ENCODE data around the gene EXOSC6. TPM values are rescaled to one million over a fixed set of nuclear protein-coding genes. Genes with fewer than 3 reads are reported as not detected.
A peak's percentile ranks its signal among the peaks of the same experiment; 100 is the strongest.

Gene EXOSC6
- total RNA-seq (10 to 100 TPM; 17.9 to 29.0 TPM), polyA plus RNA-seq (ENCODE audit: insufficient read length in 6 of 6) (10 to 100 TPM; 14.0 to 20.6 (median 16.4) TPM)
- long read RNA-seq, donor 1, full-length matches to known transcripts = 142 of 142 reads
- long read RNA-seq, donor 1, partial matches to known transcripts = 0 of 142 reads
- long read RNA-seq, donor 1, other reads (novel, unspliced or antisense) = 0 of 142 reads
- long read RNA-seq, donor 2, full-length matches to known transcripts = 110 of 110 reads
- long read RNA-seq, donor 2, partial matches to known transcripts = 0 of 110 reads
- long read RNA-seq, donor 2, other reads (novel, unspliced or antisense) = 0 of 110 reads
- long read RNA-seq, donor 3, full-length matches to known transcripts = 45 of 45 reads
- long read RNA-seq, donor 3, partial matches to known transcripts = 0 of 45 reads
- long read RNA-seq, donor 3, other reads (novel, unspliced or antisense) = 0 of 45 reads
- long read RNA-seq, donor 4, full-length matches to known transcripts = 1 of 1 reads
- long read RNA-seq, donor 4, partial matches to known transcripts = 0 of 1 reads
- long read RNA-seq, donor 4, other reads (novel, unspliced or antisense) = 0 of 1 reads
- long read RNA-seq, donor 5, full-length matches to known transcripts = 70 of 70 reads
- long read RNA-seq, donor 5, partial matches to known transcripts = 0 of 70 reads
- long read RNA-seq, donor 5, other reads (novel, unspliced or antisense) = 0 of 70 reads
- long read RNA-seq, donor 6, full-length matches to known transcripts = 41 of 41 reads
- long read RNA-seq, donor 6, partial matches to known transcripts = 0 of 41 reads
- long read RNA-seq, donor 6, other reads (novel, unspliced or antisense) = 0 of 41 reads
- long read RNA-seq, donor 7, full-length matches to known transcripts = 49 of 49 reads
- long read RNA-seq, donor 7, partial matches to known transcripts = 0 of 49 reads
- long read RNA-seq, donor 7, other reads (novel, unspliced or antisense) = 0 of 49 reads
- long read RNA-seq, donor 8, full-length matches to known transcripts = 112 of 112 reads
- long read RNA-seq, donor 8, partial matches to known transcripts = 0 of 112 reads
- long read RNA-seq, donor 8, other reads (novel, unspliced or antisense) = 0 of 112 reads
- long read RNA-seq, donor 9, full-length matches to known transcripts = 1 of 1 reads
- long read RNA-seq, donor 9, partial matches to known transcripts = 0 of 1 reads
- long read RNA-seq, donor 9, other reads (novel, unspliced or antisense) = 0 of 1 reads
- long read RNA-seq, donor 10, full-length matches to known transcripts = 7 of 7 reads
- long read RNA-seq, donor 10, partial matches to known transcripts = 0 of 7 reads
- long read RNA-seq, donor 10, other reads (novel, unspliced or antisense) = 0 of 7 reads
- long read RNA-seq, donor 11 = 0 reads
- long read RNA-seq, donor 12, full-length matches to known transcripts = 91 of 91 reads
- long read RNA-seq, donor 12, partial matches to known transcripts = 0 of 91 reads
- long read RNA-seq, donor 12, other reads (novel, unspliced or antisense) = 0 of 91 reads

DNA sequence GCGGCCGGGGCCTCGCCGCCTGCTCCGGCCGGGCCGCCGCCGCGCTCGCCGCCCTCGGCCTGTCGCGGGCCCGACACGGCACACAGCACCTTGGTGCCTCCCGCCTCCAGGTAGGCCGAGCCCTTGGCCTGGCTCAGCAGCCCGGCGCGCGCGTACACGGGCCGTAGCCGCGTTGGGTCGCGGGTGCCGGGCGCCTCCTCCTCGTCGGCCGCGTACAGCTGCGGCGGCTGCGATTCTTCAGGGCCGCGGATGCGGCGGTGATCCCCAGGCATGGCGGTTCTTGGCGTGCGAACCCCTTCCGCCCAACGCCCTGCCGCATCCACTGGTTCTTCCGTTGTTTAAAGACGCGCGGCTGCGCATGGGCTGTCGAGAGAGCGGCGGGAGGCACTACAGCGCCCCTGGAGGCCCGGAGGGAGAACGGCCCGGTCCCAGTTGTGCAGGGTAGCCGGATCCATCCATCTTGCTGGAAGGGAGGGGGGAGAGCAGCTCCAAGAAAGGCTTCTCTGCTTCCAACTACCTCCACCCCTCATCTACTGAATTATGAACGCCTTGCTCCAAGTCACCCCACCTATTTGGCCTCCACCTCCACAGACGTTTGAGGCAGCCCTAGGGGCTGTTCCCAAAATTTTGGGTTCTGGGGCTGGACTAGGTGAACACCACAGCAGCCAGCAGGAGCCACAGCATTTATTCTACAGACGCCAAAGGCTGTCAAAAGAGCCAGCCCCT, at the start of gene EXOSC6:
Gene EXOSC6, minus strand, starts transcription at position 312 of the 726 bp plus-strand sequence. Its CDS starts 40 bp downstream, at position 272.
- H3K9me3 ChIP-seq = no peaks in the 10 kb centered on the region
- ATAC-seq (peak; percentile 99), DNase-seq (peak; percentile 83 to 98 (median 93))
- peaks cover 12 to 24% of the 10 kb centered on the region in 2 donors for H3K4me1 ChIP-seq
- intact Hi-C loops (cut with DNase I) = no loop called here
- H3K27ac ChIP-seq = peak within 1 kb of the TSS; percentile 86 to 88
- H3K4me3 ChIP-seq = peak within 1 kb of the TSS; percentile 62 to 77
- peaks cover 0 to 51% of the 10 kb centered on the region in 2 donors for H3K36me3 ChIP-seq
- H3K27me3 ChIP-seq = no peaks in the 10 kb centered on the region
- TF ChIP-seq, protein P1, sequence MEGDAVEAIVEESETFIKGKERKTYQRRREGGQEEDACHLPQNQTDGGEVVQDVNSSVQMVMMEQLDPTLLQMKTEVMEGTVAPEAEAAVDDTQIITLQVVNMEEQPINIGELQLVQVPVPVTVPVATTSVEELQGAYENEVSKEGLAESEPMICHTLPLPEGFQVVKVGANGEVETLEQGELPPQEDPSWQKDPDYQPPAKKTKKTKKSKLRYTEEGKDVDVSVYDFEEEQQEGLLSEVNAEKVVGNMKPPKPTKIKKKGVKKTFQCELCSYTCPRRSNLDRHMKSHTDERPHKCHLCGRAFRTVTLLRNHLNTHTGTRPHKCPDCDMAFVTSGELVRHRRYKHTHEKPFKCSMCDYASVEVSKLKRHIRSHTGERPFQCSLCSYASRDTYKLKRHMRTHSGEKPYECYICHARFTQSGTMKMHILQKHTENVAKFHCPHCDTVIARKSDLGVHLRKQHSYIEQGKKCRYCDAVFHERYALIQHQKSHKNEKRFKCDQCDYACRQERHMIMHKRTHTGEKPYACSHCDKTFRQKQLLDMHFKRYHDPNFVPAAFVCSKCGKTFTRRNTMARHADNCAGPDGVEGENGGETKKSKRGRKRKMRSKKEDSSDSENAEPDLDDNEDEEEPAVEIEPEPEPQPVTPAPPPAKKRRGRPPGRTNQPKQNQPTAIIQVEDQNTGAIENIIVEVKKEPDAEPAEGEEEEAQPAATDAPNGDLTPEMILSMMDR (IDR thresholded peaks at IDR 0.05) = peak; percentile 87 to 95

DNA sequence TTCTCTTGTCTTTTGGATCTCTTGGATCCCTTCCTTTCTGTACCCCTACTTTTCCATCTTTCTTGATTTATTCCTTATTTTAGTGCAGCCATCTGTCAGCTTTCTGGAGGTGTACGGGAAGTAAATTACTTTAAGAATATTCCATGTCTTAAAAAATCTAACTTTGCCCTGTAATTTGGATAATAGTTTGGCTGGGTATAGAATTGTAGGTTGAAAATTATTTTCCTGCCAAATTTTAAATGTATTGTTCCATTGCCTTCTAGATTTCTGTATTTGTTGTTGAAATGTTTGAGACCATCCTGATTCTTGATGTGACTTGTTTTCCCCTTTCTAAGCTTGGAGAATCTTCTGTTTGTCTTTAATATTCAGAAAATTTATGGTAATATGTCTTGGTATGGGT, 49.4 kb upstream of the EXOSC6 start:
- H3K4me1 ChIP-seq = peaks cover 6 to 39% of the 10 kb centered on the region in 2 donors
- H3K27ac ChIP-seq = no peak overlapping the region
- DNase-seq = no peak
- H3K36me3 ChIP-seq = no peaks in the 10 kb centered on the region
- TF ChIP-seq, protein P1 (IDR thresholded peaks at IDR 0.05) = no peak
- H3K4me3 ChIP-seq = no peak overlapping the region
- intact Hi-C loops (cut with DNase I) = no loop called here
- no peaks in the 10 kb centered on the region for H3K27me3 ChIP-seq
- peaks cover 0 to 8% of the 10 kb centered on the region in 2 donors for H3K9me3 ChIP-seq
- no peak for ATAC-seq

DNA sequence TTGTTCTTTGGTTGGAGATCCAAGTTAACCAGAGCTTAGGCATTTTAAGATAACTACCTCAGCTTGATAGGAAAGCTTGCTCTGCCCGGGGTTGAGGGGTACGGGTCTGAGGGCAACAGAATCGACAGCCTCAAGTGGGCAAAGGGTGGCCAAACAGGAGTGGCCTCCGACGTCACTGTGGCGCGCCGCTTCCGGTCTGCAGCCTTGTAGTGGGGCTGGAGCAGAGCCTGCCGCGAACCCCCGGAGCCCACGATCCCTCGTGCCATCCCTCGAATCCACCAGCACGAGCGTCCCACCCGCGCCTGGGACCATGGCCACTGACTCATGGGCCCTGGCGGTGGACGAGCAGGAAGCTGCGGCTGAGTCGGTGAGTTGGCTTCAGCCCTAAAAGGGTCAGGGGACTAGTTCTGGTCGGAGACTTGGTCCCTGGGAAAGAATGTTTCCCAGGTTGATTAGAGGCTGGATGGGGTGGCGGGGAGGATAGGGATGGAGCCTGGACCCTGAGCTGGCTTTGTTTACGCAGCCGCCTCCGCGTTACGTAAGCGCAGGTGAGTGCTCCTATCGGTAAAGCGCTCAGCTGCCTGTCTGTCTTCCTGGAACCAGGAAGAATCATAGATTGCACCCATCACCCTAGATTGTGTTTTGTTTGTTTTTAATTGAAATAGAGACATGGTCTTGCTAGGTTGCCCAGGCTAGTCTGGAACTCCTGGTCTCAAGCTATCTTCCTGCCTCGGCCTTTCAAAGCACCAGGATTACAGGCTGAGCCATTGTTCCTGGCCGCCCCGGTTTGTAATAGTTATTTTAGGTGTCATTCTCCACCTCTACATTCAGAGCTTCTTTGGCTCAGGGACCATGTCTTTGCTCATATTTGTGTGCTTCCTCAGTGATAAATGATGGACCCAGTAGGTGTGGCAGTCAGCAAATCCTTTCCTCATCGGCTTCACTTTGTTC, 47.5 kb upstream of the EXOSC6 start, which contains the start of gene DDX19B:
Gene DDX19B, plus strand, starts transcription at position 199 of the 951 bp plus-strand sequence. Its CDS starts 112 bp downstream, at position 311.
- Histone ChIP-seq H3K27ac (peak within 1 kb of the TSS; percentile 91), H3K9me3 (peaks cover 0 to 8% of the 10 kb centered on the region in 2 donors), H3K27me3 (no peaks in the 10 kb centered on the region), H3K4me1 (peaks cover 6 to 29% of the 10 kb centered on the region in 2 donors), H3K4me3 (peak within 1 kb of the TSS; percentile 64 to 73), H3K36me3 (no peaks in the 10 kb centered on the region)
- intact Hi-C loops (cut with DNase I) = no loop called here
- DNase-seq (peak; percentile 81 to 94 (median 88)), ATAC-seq (peak; percentile 94)
- TF ChIP-seq, protein P1 (IDR thresholded peaks at IDR 0.05) = no peak
